ENCODE data around the gene PCYT1A.

DNA sequence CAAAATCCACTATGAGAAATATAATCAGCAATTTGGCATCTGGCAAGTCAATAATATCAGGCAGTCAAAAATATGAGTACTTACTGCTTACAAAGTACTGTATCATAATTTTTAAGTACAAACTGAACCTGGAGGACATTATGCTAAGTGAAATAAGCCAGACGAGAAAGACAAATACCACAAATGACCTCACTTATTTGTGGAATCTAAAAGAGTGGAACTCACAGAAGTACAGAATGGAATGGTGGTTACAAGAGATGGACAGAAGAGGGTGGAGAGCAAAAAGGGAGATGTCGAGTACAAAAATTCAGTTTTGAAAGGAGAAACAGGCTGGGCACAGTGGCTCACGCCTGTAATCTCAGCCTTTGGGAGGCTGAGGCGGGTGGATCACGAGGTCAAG is 12.4 kb downstream of the PCYT1A start:
- TF ChIP-seq JUNB (IDR thresholded peaks at IDR 0.05) (no peak), IKZF2 (IDR thresholded peaks at IDR 0.05) (no peak), ZNF274 (IDR thresholded peaks at IDR 0.05; ENCODE audit: insufficient read depth, insufficient read length) (no peak)
- TF ChIP-seq, protein P1, sequence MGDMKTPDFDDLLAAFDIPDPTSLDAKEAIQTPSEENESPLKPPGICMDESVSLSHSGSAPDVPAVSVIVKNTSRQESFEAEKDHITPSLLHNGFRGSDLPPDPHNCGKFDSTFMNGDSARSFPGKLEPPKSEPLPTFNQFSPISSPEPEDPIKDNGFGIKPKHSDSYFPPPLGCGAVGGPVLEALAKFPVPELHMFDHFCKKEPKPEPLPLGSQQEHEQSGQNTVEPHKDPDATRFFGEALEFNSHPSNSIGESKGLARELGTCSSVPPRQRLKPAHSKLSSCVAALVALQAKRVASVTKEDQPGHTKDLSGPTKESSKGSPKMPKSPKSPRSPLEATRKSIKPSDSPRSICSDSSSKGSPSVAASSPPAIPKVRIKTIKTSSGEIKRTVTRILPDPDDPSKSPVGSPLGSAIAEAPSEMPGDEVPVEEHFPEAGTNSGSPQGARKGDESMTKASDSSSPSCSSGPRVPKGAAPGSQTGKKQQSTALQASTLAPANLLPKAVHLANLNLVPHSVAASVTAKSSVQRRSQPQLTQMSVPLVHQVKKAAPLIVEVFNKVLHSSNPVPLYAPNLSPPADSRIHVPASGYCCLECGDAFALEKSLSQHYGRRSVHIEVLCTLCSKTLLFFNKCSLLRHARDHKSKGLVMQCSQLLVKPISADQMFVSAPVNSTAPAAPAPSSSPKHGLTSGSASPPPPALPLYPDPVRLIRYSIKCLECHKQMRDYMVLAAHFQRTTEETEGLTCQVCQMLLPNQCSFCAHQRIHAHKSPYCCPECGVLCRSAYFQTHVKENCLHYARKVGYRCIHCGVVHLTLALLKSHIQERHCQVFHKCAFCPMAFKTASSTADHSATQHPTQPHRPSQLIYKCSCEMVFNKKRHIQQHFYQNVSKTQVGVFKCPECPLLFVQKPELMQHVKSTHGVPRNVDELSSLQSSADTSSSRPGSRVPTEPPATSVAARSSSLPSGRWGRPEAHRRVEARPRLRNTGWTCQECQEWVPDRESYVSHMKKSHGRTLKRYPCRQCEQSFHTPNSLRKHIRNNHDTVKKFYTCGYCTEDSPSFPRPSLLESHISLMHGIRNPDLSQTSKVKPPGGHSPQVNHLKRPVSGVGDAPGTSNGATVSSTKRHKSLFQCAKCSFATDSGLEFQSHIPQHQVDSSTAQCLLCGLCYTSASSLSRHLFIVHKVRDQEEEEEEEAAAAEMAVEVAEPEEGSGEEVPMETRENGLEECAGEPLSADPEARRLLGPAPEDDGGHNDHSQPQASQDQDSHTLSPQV (IDR thresholded peaks at IDR 0.05) = no peak

Data from GM12878 (cell line).